Renal cortex interstitium (tissue), 11 donors: ENCODE measurements around the gene GBF1. TPM values are rescaled to one million over a fixed set of nuclear protein-coding genes. Genes with fewer than 3 reads are reported as not detected.

Experiments
- DNase-seq, 11 donors: peaks; one replicate each; pipeline ENCODE4 v3.0.0-alpha.2; 2013; ENCODE audit warnings: low read depth in 9 of 11, low spot score in 4 of 11; ENCODE audit errors: extremely low read depth in 1 of 11
- polyA plus RNA-seq, 3 donors: library from polyadenylated mRNA; unstranded; fragments of 120-200 nt; gene quantifications; one replicate each; pipeline ENCODE4 v1.2.1, GENCODE V29; 2013; ENCODE audit not compliant: insufficient read length in 3 of 3

Gene GBF1
- polyA plus RNA-seq, 3 donors: 44.2 to 52.3 (median 49.6) TPM

DNA sequence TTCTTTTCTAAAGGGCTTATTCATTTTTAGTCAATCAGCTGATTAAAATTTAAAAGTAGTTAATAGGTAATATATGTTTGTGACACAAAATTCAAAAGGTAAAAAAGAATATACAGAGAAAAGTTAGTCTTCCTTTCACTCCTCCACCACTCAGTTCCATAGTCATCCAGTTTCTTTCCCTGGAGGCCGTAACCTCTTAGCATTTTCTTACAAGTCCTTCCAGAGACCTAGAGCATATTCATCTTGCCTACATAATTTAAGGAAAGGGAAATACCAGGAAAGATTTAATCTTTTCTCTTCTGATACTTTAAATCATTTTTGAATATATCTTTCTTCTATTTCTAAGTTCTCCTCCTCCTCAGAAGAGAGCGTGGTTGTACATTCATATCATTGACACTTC, 10.1 kb downstream of the GBF1 start:
- DNase-seq: no peak

- no peak for DNase-seq
These were observed 15.9 kb downstream of the GBF1 start for GRCh38 chr10:102261196-102261595.

- no peak for DNase-seq
These were observed 16.5 kb downstream of the GBF1 start for GRCh38 chr10:102261842-102262241.

- no peak for DNase-seq
These were observed 17.5 kb downstream of the GBF1 start for GRCh38 chr10:102262744-102263370.

DNA sequence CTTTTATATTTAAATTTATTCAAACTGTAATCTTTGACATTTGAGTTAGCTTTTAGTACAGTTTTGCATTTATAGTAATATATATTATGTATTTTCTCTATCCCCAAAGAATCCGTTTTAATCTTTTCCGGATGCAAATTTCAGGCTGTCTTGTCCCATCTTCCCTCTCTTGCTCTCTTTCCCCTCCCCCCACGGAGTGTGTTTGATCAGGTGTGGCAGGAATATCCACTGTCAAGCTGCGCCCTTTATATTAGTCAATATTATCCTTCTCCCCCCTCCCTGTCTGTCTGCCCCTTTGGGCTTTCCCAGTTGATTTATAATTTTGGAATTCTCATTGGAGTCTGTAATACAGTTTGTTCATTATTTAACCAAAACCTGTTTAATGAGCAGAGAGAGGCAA, 19.0 kb downstream of the GBF1 start:
- DNase-seq: no peak

DNA sequence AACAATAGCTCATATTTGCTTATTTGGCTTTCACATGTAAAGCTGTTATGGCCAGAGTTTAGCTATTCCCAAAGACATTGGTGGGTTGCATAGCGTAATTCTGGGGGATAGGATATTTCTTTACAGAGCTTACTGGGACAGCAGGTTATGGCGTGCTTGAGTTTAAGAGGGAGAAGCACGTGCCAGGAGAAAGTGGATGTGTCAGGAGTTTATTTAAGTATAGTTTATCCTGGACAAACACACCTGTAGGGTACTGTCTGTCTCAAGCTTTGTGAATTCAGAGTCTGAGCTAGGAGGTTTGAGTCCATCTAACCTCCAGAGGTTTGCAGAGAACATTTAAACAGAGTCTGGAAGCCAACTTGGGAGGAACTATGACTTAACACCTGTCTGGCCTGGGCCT, 21.3 kb downstream of the GBF1 start:
- DNase-seq: no peak

DNA sequence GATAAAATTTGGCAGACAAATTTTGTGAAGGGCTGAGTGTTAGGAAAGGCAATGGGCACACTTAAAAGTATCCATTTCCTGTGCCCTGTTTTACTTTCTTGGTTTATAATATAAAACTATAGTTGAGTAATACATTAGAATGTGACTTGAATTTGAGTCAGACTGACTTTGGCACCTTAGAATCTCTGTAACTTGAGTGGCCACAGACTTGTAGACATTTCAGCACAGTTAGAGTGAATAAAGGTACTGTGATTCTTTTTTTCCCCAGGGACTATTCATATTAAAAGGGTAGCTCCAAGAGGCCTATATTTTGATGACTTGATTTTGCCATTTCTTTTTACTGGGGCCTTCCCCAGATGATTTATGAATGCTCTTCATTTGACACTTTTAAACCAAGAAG, 22.4 kb downstream of the GBF1 start:
- DNase-seq: no peak

DNA sequence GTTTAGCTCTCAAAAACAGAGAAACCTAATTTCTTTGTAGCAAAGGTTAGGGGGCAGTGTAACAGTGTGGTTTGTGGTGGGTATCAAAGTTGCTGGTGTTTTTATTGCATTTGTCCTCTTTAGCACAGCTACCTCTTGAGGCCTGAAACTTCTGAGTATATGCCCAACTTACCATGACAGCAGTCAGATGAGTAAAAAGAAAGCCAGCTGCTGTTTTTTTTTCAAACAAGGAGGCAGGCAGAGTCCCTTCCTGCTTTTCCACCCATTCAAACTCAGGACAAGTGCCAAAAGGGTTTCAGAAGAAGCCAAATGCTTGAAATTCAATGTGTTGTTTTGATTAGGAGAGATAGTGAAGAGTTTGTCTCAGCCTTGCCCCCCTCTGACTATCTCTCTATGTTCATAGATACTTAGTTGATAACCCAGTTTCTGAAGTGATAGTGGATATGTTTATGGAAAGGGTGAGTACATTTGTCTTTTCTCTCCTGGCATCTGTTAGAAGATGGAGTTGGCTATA, 23.1 kb downstream of the GBF1 start:
- no peak for DNase-seq

DNA sequence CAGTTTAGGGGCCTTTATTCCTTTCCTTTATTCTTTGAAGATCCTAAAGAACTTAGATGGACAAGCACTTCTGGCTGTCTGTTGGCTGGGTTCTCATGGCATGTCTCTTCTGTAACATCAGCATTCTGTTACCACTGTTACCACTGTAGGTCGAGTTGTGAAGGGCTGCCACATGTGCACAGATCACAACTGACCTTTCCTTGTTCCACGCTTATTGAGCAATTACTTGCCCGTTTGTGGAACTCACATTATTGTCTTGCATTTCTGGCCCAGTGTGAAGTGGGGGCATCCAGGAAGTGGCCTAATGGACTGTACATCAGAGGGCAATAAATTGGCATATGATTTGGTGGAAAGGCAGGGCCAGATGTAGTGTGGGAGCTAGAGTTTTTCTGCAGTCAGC, 23.7 kb downstream of the GBF1 start:
- no peak for DNase-seq

DNA sequence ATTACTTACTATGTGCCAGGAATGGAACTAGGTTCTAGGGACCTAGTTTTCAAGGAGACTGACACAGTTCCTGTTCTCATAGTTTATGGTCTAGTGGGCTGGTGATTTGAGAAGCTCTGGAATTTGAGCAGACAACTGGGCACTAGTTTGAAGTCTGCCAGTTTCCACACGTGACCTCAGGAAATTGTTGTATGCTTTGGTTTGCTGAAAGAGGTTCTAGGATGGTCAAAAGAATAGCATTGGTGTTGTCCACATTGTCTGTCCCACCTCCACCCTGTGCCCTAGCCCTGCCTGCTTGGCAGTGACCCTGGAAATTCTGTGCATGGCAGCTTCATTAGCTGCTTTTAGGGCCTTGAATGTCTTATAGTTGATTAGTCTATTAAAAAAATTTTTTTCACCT, 28.7 kb downstream of the GBF1 start:
- DNase-seq: no peak

DNA sequence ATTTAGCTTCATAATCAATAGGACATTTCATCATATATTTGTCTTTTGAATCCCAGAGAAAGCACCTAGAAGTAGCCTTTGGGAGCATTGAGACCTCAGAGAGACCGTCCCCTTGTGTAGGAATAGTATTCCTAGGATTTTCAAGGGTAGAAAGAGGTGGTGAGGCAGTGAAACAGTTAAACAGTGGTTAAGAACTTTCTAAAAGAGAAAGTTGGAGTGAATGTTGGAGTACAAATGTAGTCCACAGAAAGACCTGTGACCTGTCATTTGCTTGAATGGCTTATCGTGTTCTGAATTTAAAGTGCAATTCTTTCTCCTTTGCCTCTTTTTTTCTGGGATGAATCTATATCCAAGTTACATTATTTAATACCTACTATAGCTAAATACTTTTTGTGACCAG, 30.0 kb downstream of the GBF1 start:
- no peak for DNase-seq

- no peak for DNase-seq
These were observed 33.8 kb downstream of the GBF1 start for GRCh38 chr10:102279104-102279503.

GRCh38 chr10:102280397-102281101, 35.2 kb downstream of the GBF1 start:
- peak in 4 of 11 donors; percentile 13 to 31 (median 24) for DNase-seq

GRCh38 chr10:102281102-102281487, 35.8 kb downstream of the GBF1 start:
- peak in 3 of 11 donors; percentile 19 to 38 (median 28) for DNase-seq

DNA sequence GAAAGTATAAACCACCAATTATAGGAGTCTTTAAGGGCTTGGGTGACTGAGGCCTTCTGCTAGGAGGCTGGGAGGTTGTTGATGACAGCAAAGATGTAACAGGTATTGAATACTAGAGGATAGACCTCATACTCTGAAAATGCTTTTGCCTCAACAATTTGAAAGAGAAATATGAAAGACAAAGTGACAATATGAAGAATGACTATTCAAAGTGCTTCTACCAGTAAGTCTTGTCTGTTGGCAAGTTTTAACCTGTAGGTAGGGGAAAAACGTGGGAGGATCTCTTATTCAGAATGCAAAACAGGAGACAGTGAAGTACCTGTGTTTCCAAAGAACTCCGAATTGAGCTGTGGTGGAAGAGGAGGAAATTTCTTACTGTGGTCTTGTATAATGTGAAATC, 38.2 kb downstream of the GBF1 start:
- DNase-seq: no peak

DNA sequence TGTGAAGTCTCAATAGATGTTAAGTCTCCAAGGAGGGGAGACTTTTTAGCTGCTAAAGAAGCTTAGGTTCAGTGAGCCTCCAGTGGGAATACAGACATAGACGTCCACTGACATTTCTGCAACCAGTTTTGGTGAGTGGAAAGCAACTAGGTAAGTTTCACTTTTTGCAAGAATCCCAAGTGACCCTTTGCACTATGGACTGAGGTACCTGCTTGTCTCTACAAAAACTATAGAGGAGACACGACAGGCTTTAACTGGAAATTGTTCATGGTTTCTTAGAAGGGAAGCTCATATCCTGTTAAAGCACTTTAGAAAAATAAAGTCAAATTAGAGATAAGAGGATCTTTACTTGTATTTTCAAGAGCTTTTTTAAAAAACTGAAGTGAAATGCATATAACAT, 38.6 kb downstream of the GBF1 start:
- DNase-seq: no peak

DNA sequence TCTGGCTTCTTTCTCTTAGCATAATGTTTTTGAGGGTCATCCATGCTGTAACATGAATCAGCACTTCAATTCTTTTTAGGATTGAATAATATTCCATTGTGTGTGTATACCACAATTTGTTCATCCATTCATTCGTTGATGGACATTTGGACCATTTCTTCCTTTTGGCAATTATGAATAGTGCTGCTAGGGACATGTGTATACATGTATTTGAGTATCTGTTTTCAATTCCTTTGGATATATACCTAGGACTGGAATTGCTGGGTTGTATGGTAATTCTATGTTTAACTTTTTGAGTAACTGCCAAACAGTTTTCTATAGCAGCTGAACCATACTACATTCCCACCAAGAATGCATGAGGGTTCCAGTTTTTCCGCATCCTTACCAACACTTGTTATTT, 39.2 kb downstream of the GBF1 start:
- no peak for DNase-seq

DNA sequence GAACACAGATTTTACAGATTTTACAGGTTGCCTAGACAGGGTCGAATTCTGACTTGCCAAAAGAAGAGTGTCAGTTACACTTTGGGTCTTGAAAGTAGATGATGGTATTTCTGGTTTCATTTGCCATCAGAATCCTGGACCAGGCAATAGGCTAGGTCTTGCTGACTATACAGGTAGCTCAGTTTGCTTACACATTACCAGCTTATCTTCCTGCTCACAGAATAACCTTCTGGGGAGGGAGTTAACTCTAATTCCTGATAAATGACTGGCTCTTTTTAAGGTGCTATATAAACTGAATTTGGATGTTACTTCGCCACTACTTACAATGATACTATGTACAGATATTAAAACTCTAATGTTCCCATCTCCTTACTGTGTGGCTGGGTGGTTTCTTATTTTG, 39.8 kb downstream of the GBF1 start:
- no peak for DNase-seq

DNA sequence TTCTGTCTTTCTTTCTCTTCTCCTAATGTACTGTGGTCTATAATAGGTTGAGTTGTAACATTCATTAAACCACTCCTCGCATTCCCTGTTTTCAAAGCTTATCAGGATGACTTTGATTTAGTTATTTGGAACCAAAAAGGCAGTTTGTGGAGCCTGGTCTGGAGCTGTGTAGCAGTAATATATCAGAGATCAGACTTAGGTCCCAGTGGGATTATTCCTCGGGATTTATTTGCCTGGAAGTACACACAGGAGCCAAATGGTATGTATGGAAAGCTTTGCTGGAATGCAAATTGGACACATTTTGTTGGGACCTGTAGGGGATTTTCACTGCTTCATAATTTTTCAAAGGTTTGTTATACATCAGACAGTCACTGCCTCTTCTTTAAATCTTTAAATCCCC, 40.9 kb downstream of the GBF1 start:
- DNase-seq: peak in 3 of 11 donors; percentile 25 to 33 (median 25)

DNA sequence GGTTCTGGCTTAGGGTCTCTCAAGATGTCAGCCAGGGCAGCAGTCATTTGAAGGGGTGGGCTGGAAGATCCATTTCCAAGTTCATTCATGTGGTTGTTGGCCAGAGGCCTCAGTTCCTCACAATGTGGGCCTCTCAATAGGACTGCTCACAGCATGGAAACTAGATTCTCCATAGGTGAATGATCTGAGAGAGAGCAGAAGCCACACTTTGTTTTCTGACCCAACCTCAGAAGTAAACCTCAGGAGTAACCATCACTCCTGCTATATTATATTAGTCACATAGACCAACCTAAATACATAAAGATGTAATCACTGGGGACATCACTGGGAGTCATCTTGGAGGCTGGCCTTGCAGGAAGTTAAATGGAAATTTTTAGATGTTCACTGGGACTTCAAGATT, 42.2 kb downstream of the GBF1 start:
- no peak for DNase-seq

DNA sequence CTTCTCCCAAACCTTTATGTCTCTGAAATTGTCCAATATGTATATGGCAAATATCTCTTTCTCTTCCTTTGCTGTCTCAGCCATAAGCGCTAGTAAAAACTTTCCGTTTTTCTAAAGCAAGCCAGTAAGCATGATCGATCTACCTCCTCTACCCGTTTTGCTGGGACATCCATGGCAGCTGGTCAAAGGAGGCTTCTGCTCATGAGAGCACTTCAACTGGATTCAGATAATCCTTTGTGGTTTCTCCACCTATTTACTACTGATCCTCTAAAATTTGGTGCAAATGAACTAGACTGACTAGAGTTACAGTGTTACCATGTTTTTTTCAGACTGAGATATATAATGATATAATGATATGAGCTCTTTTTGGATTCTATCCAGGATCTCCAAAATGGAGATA, 42.7 kb downstream of the GBF1 start:
- DNase-seq: no peak
